Karpas-422 (cell line): ENCODE results near the gene SLC12A2. TPM values are rescaled to one million over a fixed set of nuclear protein-coding genes. Genes with fewer than 3 reads are reported as not detected.

Experiments used
- DNase-seq: peaks from one replicate; pipeline ENCODE4 v3.0.0-alpha.2; 2015
- H2AFZ ChIP-seq: fragments of 200-600 bp; sonication (generic); 2 replicates; pipeline ENCODE4 v1.6.1; 2014; ENCODE audit warnings: antibody characterized with exemption, low read length, mixed read lengths
- H3K27ac ChIP-seq: fragments of 200-600 bp; sonication (generic); 2 replicates; pipeline ENCODE4 v1.5.1; 2014; ENCODE audit warnings: mild to moderate bottlenecking, low read length, moderate library complexity
- H3K27me3 ChIP-seq: fragments of 200-600 bp; sonication (generic); 2 replicates; pipeline ENCODE4 v1.6.1; 2014; ENCODE audit warnings: low read length, mixed read lengths
- H3K36me3 ChIP-seq: fragments of 200-600 bp; sonication (generic); 2 replicates; pipeline ENCODE4 v1.6.1; 2014; ENCODE audit warnings: low read length, mixed read lengths; ENCODE audit not compliant: insufficient read depth
- H3K4me1 ChIP-seq: fragments of 200-600 bp; sonication (generic); 2 replicates; pipeline ENCODE4 v1.6.1; 2014; ENCODE audit warnings: mild to moderate bottlenecking, low read length, mixed read lengths
- H3K4me2 ChIP-seq: fragments of 200-600 bp; sonication (generic); 2 replicates; pipeline ENCODE4 v1.6.1; 2014; ENCODE audit warnings: low read length, low read depth, mild to moderate bottlenecking; ENCODE audit not compliant: poor library complexity, severe bottlenecking
- H3K4me3 ChIP-seq: fragments of 200-600 bp; sonication (generic); 2 replicates; pipeline ENCODE4 v1.5.1; 2014; ENCODE audit warnings: mild to moderate bottlenecking, antibody characterized with exemption, low read length, mixed read lengths
- H3K79me2 ChIP-seq: fragments of 200-600 bp; sonication (generic); 2 replicates; pipeline ENCODE4 v1.6.1; 2014; ENCODE audit warnings: mild to moderate bottlenecking, low read length, mixed read lengths
- H3K9ac ChIP-seq: fragments of 200-600 bp; sonication (generic); 2 replicates; pipeline ENCODE4 v1.6.0; 2014; ENCODE audit warnings: low read length
- H3K9me2 ChIP-seq: fragments of 200-600 bp; sonication (generic), shearing (Covaris generic); replicated peaks from 2 replicates; pipeline ENCODE4 v1.6.0; 2014; ENCODE audit warnings: mild to moderate bottlenecking, low read length, moderate library complexity; ENCODE audit not compliant: insufficient read depth
- H3K9me3 ChIP-seq: fragments of 300-700, 200-600 bp; sonication (generic); 2 replicates; pipeline ENCODE4 v1.6.1; 2014; ENCODE audit warnings: low read length, mixed read lengths
- H4K20me1 ChIP-seq: fragments of 200-600 bp; sonication (generic); 2 replicates; pipeline ENCODE4 v1.6.1; 2014; ENCODE audit warnings: mild to moderate bottlenecking, antibody characterized with exemption, low read length, low read depth; ENCODE audit not compliant: insufficient read depth
- total RNA-seq: library from RNA; depleted of rRNA; stranded (reverse); fragments of >200 nt; shearing (Covaris generic); gene quantifications from 2 replicates; pipeline ENCODE4 v1.2.3, GENCODE V29; 2014; ENCODE audit warnings: low replicate concordance

Gene SLC12A2
- total RNA-seq, 1 experiment from 2014 or later = 297 TPM

DNA sequence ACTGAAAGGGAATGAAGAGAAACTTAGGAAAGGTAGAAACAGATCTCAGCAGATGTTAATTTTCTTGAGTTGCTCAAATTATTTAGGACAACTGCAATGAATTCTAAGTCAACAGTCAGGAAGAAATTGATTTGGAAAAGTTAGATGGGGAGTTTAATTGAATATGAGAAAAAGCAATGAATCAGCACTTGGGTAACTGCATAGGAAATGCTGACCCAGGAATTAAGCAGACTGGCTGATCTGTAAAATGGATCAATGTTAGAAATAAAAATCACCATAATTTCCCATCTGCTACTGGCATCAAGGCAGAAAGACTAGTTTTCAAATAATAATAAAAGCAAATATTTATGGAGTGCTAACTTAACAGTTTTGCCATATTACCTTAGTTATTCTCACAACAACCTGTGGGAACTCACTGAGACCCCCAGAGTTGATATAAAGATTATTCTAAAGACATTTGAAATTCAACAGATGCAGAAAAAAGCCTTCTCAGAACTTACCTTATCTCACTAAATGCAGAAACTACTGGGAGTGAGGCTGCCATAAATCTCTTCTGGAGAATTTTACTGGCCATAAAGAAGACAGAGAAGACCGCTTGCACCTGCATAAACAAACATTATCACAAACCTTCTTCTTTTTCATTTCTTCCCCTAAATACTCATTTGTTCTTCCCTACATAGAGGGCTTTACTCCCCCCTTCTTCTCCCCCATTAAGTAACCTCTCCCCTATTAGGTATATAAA is 22.8 kb upstream of the SLC12A2 start:
- H2AFZ ChIP-seq = no peak overlapping the region
- H3K36me3 ChIP-seq = peaks cover 71% of the 10 kb centered on the region
- no peak overlapping the region for H3K9ac ChIP-seq
- H3K27me3 ChIP-seq = no peaks in the 10 kb centered on the region
- no peaks in the 10 kb centered on the region for H3K9me3 ChIP-seq
- DNase-seq = no peak
- H3K4me1 ChIP-seq = peaks cover 12% of the 10 kb centered on the region; the same call in 1 of the 2 replicates
- H3K79me2 ChIP-seq = peaks cover 98% of the 10 kb centered on the region
- no peaks in the 10 kb centered on the region for H3K9me2 ChIP-seq
- H3K4me2 ChIP-seq = no peak overlapping the region
- H4K20me1 ChIP-seq = no peaks in the 10 kb centered on the region
- no peak overlapping the region for H3K27ac ChIP-seq
- no peak overlapping the region for H3K4me3 ChIP-seq

DNA sequence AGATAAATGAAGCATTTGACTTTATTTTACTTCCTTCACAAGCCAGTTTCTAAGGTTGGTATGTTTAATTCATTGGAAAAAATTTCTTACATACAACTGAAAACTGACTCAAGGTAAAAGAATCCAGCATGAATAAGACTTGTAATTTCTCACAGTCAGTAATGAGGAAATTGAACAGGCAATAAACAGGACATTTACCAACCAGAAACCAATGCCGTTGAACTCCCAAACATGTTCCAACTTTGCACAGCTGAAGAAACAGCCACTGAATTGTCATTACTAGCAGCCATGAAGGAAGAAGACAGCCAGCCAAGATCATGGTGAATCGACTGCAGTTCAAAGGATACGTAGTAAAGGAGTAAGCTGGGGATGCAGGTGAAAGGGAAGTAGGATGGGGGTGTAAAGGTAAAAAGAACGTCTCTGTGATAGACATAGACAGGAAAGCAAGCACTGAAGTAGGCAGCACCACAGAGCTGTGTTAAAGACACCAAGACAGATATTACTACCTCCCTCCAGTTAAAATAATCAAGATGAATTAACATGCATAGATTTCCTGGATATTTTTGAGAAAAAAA is 21.3 kb upstream of the SLC12A2 start:
- H3K79me2 ChIP-seq = peaks cover 98% of the 10 kb centered on the region
- peaks cover 12% of the 10 kb centered on the region; the same call in 1 of the 2 replicates for H3K4me1 ChIP-seq
- H4K20me1 ChIP-seq = no peaks in the 10 kb centered on the region
- H3K36me3 ChIP-seq = peaks cover 71% of the 10 kb centered on the region
- H3K9ac ChIP-seq = no peak overlapping the region
- no peaks in the 10 kb centered on the region for H3K9me2 ChIP-seq
- H3K9me3 ChIP-seq = no peaks in the 10 kb centered on the region
- no peaks in the 10 kb centered on the region for H3K27me3 ChIP-seq
- no peak overlapping the region for H3K27ac ChIP-seq
- no peak overlapping the region for H2AFZ ChIP-seq
- no peak overlapping the region for H3K4me2 ChIP-seq
- DNase-seq = no peak
- no peak overlapping the region for H3K4me3 ChIP-seq

DNA sequence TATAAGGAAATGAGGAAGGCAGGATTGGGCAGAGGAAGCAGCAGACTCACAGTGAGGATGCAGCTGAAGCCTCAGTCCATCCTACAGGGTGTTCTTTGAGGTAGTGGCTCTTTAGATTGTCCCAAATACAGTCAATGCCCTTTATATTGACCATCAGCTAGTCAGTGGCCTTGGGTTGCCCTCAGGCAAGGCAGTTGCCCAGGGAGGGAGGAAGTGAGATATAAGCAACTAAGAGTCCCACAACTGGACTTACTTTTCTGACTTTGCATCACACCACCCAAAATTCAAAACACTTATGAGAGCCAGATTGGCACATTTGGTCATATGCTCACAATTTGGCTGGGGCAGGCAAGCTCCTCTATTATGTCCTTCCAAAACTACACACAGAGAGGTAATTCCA is 9.4 kb upstream of the SLC12A2 start:
- H4K20me1 ChIP-seq = no peaks in the 10 kb centered on the region
- H3K9me2 ChIP-seq = no peaks in the 10 kb centered on the region
- H3K4me1 ChIP-seq = peaks cover 41% of the 10 kb centered on the region
- peak overlapping the region; percentile 34; the same call in 1 of the 2 replicates for H3K27ac ChIP-seq
- DNase-seq = no peak
- no peak overlapping the region for H3K4me3 ChIP-seq
- H3K27me3 ChIP-seq = no peaks in the 10 kb centered on the region
- H2AFZ ChIP-seq = no peak overlapping the region
- H3K9ac ChIP-seq = no peak overlapping the region
- peaks cover 70% of the 10 kb centered on the region for H3K36me3 ChIP-seq
- no peak overlapping the region for H3K4me2 ChIP-seq
- no peaks in the 10 kb centered on the region for H3K9me3 ChIP-seq
- H3K79me2 ChIP-seq = peaks cover 97% of the 10 kb centered on the region

DNA sequence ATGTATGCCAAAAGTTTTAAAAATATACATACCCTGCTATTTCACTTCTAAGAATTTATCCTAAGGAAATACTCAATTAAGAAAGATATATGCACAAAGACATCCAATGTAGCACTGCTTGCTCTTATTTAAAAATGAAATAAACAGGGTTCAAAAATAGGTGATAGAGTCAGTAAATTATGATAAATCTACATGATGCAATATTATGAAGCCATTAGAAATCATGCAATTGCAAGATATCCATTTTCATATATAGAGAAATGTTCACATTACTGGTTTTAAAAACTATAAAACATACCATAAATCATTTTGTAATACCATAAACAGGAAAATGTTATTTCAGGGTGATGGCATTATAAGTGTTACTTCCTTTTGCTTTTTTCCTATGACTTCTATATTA is 8.6 kb upstream of the SLC12A2 start:
- H3K79me2 ChIP-seq = peaks cover 97% of the 10 kb centered on the region
- H3K4me1 ChIP-seq = peaks cover 49% of the 10 kb centered on the region
- no peaks in the 10 kb centered on the region for H3K9me3 ChIP-seq
- peak overlapping the region; percentile 34; the same call in 1 of the 2 replicates for H3K27ac ChIP-seq
- no peak overlapping the region for H3K4me2 ChIP-seq
- H3K9me2 ChIP-seq = no peaks in the 10 kb centered on the region
- no peaks in the 10 kb centered on the region for H3K27me3 ChIP-seq
- H3K36me3 ChIP-seq = peaks cover 63% of the 10 kb centered on the region
- DNase-seq = no peak
- no peak overlapping the region for H3K9ac ChIP-seq
- H2AFZ ChIP-seq = no peak overlapping the region
- H4K20me1 ChIP-seq = no peaks in the 10 kb centered on the region
- no peak overlapping the region for H3K4me3 ChIP-seq

DNA sequence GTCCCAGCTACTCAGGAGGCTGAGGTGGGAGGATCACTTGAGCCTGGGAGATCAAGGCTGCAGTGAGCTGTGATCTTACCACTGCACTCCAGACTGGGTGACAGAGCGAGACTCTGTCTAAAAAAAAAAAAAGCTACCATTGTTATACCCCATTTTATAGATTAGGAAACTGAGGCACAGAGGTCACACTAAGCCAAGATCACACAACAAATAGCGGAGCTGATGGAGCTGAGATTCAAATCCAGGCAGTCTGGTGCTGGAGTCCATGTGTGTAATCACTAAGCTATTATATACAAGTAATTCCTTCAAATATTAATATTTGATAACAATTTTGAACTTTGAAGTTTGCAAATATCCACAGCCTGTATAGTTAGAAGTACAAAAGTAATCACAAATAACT is 6.0 kb upstream of the SLC12A2 start:
- H3K9me3 ChIP-seq = no peaks in the 10 kb centered on the region
- H3K9me2 ChIP-seq = no peaks in the 10 kb centered on the region
- H3K27me3 ChIP-seq = no peaks in the 10 kb centered on the region
- H3K79me2 ChIP-seq = peaks cover 96% of the 10 kb centered on the region
- peak overlapping the region; percentile 88 for H3K4me2 ChIP-seq
- H2AFZ ChIP-seq = no peak overlapping the region
- no peaks in the 10 kb centered on the region for H4K20me1 ChIP-seq
- H3K4me1 ChIP-seq = peaks cover 64% of the 10 kb centered on the region
- no peak overlapping the region for H3K9ac ChIP-seq
- no peak for DNase-seq
- H3K4me3 ChIP-seq = 0 out of 2 replicates have a peak overlapping the region, but pooled peaks have one; percentile 8
- H3K36me3 ChIP-seq = peaks cover 50% of the 10 kb centered on the region
- peak overlapping the region; percentile 44 for H3K27ac ChIP-seq

DNA sequence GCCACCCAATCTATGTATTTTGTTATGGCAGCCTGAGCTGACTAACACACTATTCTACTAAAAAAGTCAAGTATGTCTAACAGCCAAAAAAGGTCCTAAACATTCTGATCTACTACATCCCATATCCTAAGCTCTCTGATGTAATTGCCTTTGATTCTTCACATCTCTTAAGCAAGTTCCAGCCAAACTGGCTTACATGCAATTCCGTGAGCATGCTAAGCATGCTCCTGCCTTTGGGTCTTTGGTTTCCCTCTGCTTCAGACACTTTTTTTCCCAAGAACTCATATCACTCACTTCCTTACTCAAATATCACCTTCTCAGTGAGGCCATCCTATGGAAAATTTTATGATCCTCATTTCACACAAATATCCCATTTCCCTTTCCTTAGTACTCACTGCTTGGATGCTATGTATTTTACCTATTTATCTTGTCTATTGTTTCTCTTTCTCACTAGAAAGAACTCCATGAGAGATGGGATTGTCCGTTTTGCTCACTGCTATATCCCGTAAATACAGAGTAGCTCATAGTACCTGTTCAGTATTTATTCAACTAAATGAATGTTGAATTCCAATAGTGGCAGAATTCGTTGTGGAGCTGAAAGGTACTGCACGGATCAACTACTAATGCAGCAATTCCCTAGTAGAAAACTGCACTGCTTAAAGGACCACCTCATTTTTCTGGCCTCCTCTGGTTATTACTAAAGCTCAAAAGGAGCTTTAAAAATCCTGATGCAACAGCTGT is 2.3 kb upstream of the SLC12A2 start:
- H3K4me3 ChIP-seq = peak overlapping the region; percentile 76

DNA sequence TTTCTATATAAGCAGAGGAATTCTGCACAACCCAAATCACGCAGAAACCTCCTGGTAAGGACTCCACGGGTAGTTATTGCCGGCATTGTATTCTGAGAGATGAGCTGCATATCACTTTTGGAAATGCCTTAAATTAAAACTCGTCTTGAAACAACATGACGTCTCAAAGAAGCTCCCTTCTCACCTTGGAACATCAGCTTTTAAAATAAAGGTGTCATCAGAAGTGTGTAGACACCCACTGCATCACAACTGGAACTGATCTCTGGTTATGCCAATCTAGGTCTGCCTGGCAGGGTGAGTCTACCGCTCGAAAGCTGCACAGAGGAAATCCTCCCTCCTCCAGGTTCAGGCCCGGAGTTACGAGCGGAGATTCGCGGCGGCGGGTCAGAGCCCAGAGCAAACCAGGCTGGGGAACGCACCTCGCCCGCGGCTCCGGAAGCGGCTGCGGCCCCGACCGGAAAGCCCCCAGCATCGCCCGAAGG is 974 bp upstream of the SLC12A2 start:
- H4K20me1 ChIP-seq = peaks cover 33% of the 10 kb centered on the region
- H3K9me2 ChIP-seq = no peaks in the 10 kb centered on the region
- H3K27me3 ChIP-seq = no peaks in the 10 kb centered on the region
- H3K4me3 ChIP-seq = peak overlapping the region; percentile 76
- peak overlapping the region; percentile 88 for H3K4me2 ChIP-seq
- H3K79me2 ChIP-seq = peaks cover 90% of the 10 kb centered on the region
- no peaks in the 10 kb centered on the region for H3K9me3 ChIP-seq
- H3K9ac ChIP-seq = peak overlapping the region; percentile 95
- H2AFZ ChIP-seq = no peak overlapping the region
- no peak for DNase-seq
- peaks cover 40% of the 10 kb centered on the region for H3K36me3 ChIP-seq
- peaks cover 54% of the 10 kb centered on the region for H3K4me1 ChIP-seq
- H3K27ac ChIP-seq = peak overlapping the region; percentile 97

More for the DNA sequence above, 2.3 kb upstream of the SLC12A2 start:
- Histone ChIP-seq H3K27me3 (no peaks in the 10 kb centered on the region), H3K4me2 (peak overlapping the region; percentile 88), H3K4me1 (peaks cover 47% of the 10 kb centered on the region), H3K79me2 (peaks cover 89% of the 10 kb centered on the region), H3K36me3 (peaks cover 39% of the 10 kb centered on the region), H3K9ac (peak overlapping the region; percentile 95), H3K27ac (peak overlapping the region; percentile 97), H4K20me1 (peaks cover 20% of the 10 kb centered on the region), H3K9me3 (no peaks in the 10 kb centered on the region), H2AFZ (no peak overlapping the region), H3K9me2 (no peaks in the 10 kb centered on the region)
- DNase-seq = peak; percentile 71

DNA sequence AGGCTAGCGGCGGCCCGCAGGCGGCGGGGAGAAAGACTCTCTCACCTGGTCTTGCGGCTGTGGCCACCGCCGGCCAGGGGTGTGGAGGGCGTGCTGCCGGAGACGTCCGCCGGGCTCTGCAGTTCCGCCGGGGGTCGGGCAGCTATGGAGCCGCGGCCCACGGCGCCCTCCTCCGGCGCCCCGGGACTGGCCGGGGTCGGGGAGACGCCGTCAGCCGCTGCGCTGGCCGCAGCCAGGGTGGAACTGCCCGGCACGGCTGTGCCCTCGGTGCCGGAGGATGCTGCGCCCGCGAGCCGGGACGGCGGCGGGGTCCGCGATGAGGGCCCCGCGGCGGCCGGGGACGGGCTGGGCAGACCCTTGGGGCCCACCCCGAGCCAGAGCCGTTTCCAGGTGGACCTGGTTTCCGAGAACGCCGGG is 253 bp downstream of the SLC12A2 start:
- H4K20me1 ChIP-seq = peaks cover 43% of the 10 kb centered on the region

More for the DNA sequence above, 253 bp downstream of the SLC12A2 start:
- peaks cover 53% of the 10 kb centered on the region for H3K4me1 ChIP-seq
- no peaks in the 10 kb centered on the region for H3K9me2 ChIP-seq
- H3K79me2 ChIP-seq = peaks cover 90% of the 10 kb centered on the region
- peak overlapping the region; percentile 70 for H3K27ac ChIP-seq
- DNase-seq = no peak
- peak overlapping the region; percentile 76 for H3K4me3 ChIP-seq
- H2AFZ ChIP-seq = no peak overlapping the region
- H3K27me3 ChIP-seq = no peaks in the 10 kb centered on the region
- no peaks in the 10 kb centered on the region for H3K9me3 ChIP-seq
- peak overlapping the region; percentile 88 for H3K4me2 ChIP-seq
- peaks cover 42% of the 10 kb centered on the region for H3K36me3 ChIP-seq
- peak overlapping the region; percentile 95 for H3K9ac ChIP-seq
